GM19372 (cell line): ENCODE measurements around the gene IAPP.
"Not testable (repeated sequence)": the region's sequence is repeated elsewhere in the genome, so short reads cannot be mapped to it uniquely, and the experiment has no call there.

Experiments used
- ATAC-seq: cut with Tn5 transposase; IDR thresholded peaks from one replicate; pipeline ENCODE4 v1.9.1; 2021; ENCODE audit warnings: mild to moderate bottlenecking, low read depth, moderate library complexity; ENCODE audit not compliant: unreplicated experiment

IAPP gene

DNA sequence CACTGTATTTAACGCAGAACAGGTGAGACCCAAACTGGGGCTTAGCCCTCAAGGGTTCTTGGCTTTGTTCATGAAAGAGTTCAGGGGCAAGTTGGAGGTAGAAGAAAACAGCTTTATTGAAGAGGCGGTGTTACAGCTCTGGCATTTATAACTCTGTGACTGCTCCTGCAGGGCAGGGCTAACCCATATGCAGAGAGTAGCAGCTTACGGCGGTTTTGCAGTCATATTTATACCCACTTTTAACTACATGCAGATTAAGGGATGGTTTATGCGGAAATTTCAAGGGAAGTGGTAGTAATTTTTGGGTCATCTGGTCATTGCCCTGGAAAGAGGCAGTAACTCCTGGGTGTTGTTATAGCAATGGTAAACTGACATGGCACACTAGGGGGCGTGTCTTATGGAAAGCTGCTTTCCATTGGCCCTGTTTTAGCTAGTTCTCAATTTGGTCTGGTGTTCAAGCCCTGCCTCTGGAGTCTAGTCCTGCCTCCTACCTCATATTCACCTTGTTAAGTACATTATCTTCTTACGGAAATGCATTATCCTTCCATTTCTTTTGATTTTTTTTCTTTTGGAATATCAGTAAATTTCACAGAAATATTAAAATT lies 1.8 kb upstream of the IAPP start:
- ATAC-seq = no peak

DNA sequence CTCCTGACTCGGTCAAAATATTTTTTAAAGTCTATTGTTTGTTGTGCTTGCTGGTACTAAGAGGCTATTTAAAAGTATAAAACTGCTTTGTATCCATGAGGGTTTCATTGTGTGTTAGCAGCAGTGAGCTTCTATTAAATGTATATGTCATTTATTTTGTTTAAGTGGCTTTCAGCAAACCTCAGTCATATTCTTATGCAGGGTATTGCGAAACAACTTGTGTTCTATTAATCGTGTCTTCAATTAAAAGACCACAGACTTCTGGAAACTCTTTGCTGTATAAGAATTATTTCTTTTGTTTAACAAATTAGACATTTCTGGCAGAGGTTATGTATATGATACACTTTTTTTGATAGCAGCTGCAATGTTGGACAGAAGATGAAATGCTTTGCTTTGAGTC lies 6.5 kb downstream of the IAPP start:
- ATAC-seq = no peak

GRCh38 chr12:21381320-21381719 lies 8.6 kb downstream of the IAPP start:
- not testable (repeated sequence) for ATAC-seq

- no peak for ATAC-seq
Observed at GRCh38 chr12:21384261-21384660, 11.6 kb downstream of the IAPP start.

DNA sequence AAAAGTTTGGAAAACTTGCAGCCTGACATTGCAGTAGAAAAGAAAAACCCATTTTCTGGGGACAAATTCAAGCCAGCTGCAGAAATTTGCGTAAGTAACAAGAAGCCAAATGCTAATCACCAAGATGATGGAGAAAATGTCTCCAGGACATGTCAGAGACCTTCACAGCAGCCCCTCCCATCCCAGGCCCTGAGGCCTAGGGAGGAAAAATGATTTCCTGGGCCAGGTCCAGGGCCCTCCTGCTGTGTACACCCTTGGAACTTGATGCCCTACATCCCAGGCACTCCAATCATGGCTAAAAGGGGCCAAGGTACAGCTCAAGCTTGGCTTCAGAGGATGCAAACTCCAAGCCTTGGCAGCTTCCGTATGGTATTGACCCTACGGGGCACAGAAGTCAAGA lies 14.5 kb downstream of the IAPP start:
- no peak for ATAC-seq

GRCh38 chr12:21392384-21392783 lies 19.7 kb downstream of the IAPP start:
- ATAC-seq = no peak

- ATAC-seq = not testable (repeated sequence)
Observed at GRCh38 chr12:21394828-21395626, 22.3 kb downstream of the IAPP start.

GRCh38 chr12:21413369-21414277 lies 40.9 kb downstream of the IAPP start:
- ATAC-seq = no peak

- ATAC-seq = no peak
Observed at GRCh38 chr12:21416511-21417121, 43.9 kb downstream of the IAPP start.

GRCh38 chr12:21418398-21418797 lies 45.7 kb downstream of the IAPP start:
- not testable (repeated sequence) for ATAC-seq

GRCh38 chr12:21419009-21419699 lies 46.5 kb downstream of the IAPP start:
- not testable (repeated sequence) for ATAC-seq

- no peak for ATAC-seq
Observed at GRCh38 chr12:21428241-21428640, 55.5 kb downstream of the IAPP start.
